Hindlimb muscle (tissue), 1 donor: ENCODE results near the gene RNF222. TPM values are rescaled to one million over a fixed set of nuclear protein-coding genes. Genes with fewer than 3 reads are reported as not detected.
"Not testable (repeated sequence)": the region's sequence is repeated elsewhere in the genome, so short reads cannot be mapped to it uniquely, and the experiment has no call there.

ENCODE experiments used
- DNase-seq: peaks from one replicate; pipeline ENCODE4 v3.0.0-alpha.2; 2013
- polyA plus RNA-seq: library from polyadenylated mRNA; unstranded; fragments of 120-200 nt; gene quantifications from one replicate; pipeline ENCODE4 v1.2.1, GENCODE V29; 2013; ENCODE audit not compliant: insufficient read length

RNF222 gene
- polyA plus RNA-seq, 1 donor, result 0.09 TPM

- DNase-seq, result not testable (repeated sequence)
These were observed 19.5 kb downstream of the RNF222 start for GRCh38 chr17:8378117-8378516.

GRCh38 chr17:8377422-8377821, 20.2 kb downstream of the RNF222 start:
- no peak for DNase-seq

- peak; percentile 89 for DNase-seq
These were observed 21.2 kb downstream of the RNF222 start, which contains the start of gene KRABD2 for GRCh38 chr17:8376271-8377067. Gene KRABD2, minus strand, starts transcription at chr17:8376704.

GRCh38 chr17:8375738-8376259, 21.8 kb downstream of the RNF222 start:
- DNase-seq, result no peak

GRCh38 chr17:8373856-8374255, 23.8 kb downstream of the RNF222 start:
- not testable (repeated sequence) for DNase-seq

- no peak for DNase-seq
These were observed 25.2 kb downstream of the RNF222 start for GRCh38 chr17:8372422-8372821.

- DNase-seq, result no peak
These were observed 25.8 kb downstream of the RNF222 start for GRCh38 chr17:8371786-8372185.

GRCh38 chr17:8369944-8370343, 27.7 kb downstream of the RNF222 start:
- DNase-seq, result no peak

GRCh38 chr17:8368193-8368592, 29.4 kb downstream of the RNF222 start:
- no peak for DNase-seq

GRCh38 chr17:8366231-8366630, 31.4 kb downstream of the RNF222 start:
- DNase-seq, result no peak

GRCh38 chr17:8365143-8365542, 32.5 kb downstream of the RNF222 start:
- no peak for DNase-seq

GRCh38 chr17:8362651-8363332, 34.8 kb downstream of the RNF222 start:
- DNase-seq, result no peak

- DNase-seq, result no peak
These were observed 36.9 kb downstream of the RNF222 start for GRCh38 chr17:8360751-8361150.

- DNase-seq, result no peak
These were observed 37.4 kb downstream of the RNF222 start for GRCh38 chr17:8360260-8360659.

- DNase-seq, result peak; percentile 59
These were observed 37.9 kb downstream of the RNF222 start for GRCh38 chr17:8359769-8360168.

GRCh38 chr17:8357910-8358309, 39.7 kb downstream of the RNF222 start:
- no peak for DNase-seq

GRCh38 chr17:8354236-8354635, 43.4 kb downstream of the RNF222 start:
- no peak for DNase-seq

GRCh38 chr17:8353736-8354135, 43.9 kb downstream of the RNF222 start:
- DNase-seq, result no peak

- no peak for DNase-seq
These were observed 47.3 kb downstream of the RNF222 start for GRCh38 chr17:8350339-8350738.

- DNase-seq, result not testable (repeated sequence)
These were observed 50.6 kb downstream of the RNF222 start for GRCh38 chr17:8347001-8347400.

- DNase-seq, result no peak
These were observed 51.5 kb downstream of the RNF222 start for GRCh38 chr17:8345951-8346665.

- no peak for DNase-seq
These were observed 52.5 kb downstream of the RNF222 start for GRCh38 chr17:8345052-8345690.

GRCh38 chr17:8341456-8341855, 56.2 kb downstream of the RNF222 start:
- no peak for DNase-seq
